Stimulated activated CD4-positive, alpha-beta T cell treated with anti-CD3 and anti-CD28 coated beads, Interleukin-1b, Interleukin-23, amount 100 ng/mL, for 1 hour (primary cell): ENCODE data around the gene STAM.
"Not testable (repeated sequence)": the region's sequence is repeated elsewhere in the genome, so short reads cannot be mapped to it uniquely, and the experiment has no call there.

ENCODE experiments used
- DNase-seq, 2 donors: peaks; one replicate each; pipeline ENCODE4 v3.0.0-alpha.2; 2020; ENCODE audit warnings: low read depth in 2 of 2

The STAM gene

GRCh38 chr10:17675638-17676037 lies 31.7 kb downstream of the STAM start:
- DNase-seq, result no peak

GRCh38 chr10:17676919-17677318 lies 33.0 kb downstream of the STAM start:
- DNase-seq, result no peak

- no peak for DNase-seq
Observed at GRCh38 chr10:17682236-17682946, 38.4 kb downstream of the STAM start.

DNA sequence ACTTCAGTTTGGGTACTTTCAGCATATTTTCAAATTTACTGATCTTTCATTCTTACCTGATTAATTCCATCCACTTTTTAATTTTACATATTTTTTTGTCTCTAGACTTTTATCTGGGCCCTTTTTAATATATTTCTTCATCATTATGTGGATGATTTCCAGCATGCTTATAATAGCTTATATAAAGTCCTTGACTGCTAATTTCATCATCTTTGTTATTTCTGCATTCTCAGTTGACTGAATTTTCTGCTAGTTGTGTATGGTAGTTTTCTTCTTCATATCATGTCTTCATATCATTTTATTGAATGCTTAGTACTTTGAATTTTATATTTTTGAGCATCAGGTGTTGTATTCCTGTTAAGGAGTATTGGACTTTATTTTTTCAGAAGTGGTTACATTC lies 39.6 kb downstream of the STAM start:
- DNase-seq, result no peak

- DNase-seq, result no peak
Observed at GRCh38 chr10:17684537-17684936, 40.6 kb downstream of the STAM start.

GRCh38 chr10:17685233-17685840 lies 41.4 kb downstream of the STAM start:
- no peak for DNase-seq

- DNase-seq, result no peak
Observed at GRCh38 chr10:17687117-17687831, 43.3 kb downstream of the STAM start.

GRCh38 chr10:17689137-17689536 lies 45.2 kb downstream of the STAM start:
- DNase-seq, result no peak

DNA sequence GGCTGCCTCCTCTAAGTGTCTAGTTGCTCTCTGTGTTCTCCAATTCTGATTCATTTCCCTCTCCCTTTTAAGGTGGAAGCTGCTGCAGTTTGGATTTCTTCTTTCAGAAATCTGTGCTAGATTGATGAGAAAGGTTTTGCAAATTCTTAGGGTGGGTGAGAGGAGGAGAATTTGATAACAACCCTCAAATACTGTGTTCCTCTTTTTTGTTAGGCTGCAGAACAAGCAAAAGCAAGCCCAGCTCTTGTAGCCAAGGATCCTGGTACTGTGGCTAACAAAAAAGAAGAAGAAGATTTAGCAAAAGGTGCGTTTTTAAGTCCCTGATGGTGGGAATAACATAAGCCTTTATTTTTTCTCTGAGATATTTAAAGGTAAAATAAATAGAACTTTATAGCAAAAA lies 49.1 kb downstream of the STAM start:
- DNase-seq, result no peak

- DNase-seq, result no peak
Observed at GRCh38 chr10:17698696-17699095, 54.7 kb downstream of the STAM start.

DNA sequence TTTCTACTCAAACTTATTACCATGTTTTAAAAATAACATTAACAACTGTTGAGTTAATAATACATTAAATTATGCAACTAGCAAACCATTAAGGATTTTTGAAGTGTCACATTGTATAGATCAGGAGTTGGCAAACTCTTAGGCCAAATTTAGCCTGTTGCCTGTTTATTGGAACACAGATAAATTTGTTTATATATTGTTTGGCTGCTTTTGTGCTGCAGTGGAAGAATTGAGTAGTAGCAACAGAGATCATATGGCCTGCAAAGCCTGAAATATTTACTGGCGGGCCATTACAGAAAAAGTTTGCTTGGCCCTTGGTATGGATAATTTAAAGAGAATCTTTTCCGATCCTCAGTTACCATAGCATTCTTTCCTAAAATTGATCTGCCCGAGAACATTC lies 57.4 kb downstream of the STAM start:
- DNase-seq, result no peak

DNA sequence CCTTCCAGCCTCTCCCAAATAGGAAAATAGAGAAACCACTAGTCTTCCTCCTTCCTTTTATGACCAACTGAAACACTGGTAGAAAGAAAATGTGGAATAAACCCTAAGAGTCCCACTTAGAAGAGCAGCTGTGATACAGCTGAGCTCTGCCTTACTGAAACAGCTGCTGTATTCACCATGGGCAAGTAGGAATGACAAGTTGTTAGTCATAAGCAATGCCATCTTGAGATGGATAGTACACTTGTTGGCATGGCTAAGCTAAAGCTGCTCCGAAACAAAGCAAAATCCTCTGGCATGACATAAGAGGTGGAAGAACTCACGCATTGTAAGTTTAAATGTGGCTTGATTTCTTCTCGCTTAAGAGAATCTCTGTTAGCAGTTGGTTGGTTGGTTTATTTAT lies 59.8 kb downstream of the STAM start:
- no peak for DNase-seq

DNA sequence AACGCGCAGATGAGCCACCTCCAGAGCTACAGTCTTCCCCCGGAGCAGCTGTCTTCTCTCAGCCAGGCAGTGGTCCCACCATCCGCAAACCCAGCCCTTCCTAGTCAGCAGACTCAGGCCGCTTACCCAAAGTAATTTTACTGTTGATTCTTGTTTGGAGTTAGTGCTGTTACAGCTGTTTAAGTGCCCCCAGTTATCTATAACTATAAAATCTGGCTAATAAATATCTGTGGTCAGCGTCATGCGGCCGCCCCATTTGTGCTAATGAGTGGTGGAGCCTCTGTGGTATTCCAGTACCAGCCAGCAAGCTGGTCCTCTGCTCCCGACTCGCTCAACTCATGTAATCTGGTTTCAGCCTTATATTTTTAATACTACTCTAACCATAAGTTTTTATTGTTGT lies 64.9 kb downstream of the STAM start:
- no peak for DNase-seq

DNA sequence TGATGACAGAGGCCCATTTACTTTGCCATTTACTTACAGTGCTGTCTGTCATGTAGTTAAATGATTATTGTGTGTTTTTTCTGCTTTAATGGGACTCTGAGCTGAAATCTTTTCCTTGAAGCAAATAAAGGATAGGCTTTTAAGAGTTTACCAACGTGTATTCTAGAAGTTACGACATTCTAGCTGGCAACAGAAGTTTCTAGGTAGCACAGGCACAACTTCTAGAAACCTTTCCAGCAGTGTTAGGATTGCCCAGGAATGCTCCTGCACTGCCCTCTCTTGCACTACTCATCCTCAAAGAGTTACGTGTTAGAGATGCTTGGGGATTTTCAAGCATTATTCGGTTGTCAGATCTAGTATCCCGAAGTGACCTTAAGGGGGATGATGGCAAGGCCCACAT lies 65.5 kb downstream of the STAM start:
- DNase-seq, result no peak

DNA sequence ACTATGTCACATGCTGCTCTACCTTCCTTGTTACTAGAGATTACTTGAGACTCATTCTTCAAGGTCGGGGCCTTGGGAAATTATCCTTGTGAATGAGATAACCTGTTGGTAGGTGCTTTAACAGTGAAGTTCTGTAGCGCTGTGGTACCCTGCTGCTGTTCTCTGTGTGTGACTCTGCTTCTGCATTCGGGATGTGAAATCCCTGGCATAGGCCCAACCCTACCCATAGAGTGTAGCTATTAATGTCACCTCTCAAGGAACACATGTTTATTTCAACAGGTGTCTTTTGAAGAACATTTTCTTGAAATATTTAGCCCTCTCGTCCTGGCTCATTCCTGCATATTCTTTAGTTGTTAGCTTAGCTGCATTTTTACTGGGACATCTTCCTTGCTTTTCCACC lies 66.2 kb downstream of the STAM start:
- no peak for DNase-seq

DNA sequence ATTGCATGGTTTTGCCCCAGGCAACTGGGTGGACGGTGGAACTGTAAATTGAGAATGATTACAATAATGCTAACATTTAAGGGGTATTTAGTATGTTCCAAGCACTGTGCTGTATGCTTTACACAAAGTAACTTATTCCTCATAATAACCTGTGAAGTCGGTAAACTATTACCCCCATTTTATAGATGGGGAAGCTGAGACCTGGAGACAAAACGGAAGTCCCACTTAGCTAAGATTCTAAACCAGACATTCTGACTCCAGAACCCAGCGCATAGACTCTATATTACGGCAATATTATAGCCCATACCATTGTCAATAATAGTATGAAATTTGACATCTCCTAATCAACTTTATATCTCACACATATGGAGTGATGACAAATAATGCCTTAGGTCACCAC lies 68.1 kb downstream of the STAM start:
- no peak for DNase-seq

GRCh38 chr10:17712717-17713471 lies 68.9 kb downstream of the STAM start:
- DNase-seq, result no peak

- DNase-seq, result no peak
Observed at GRCh38 chr10:17713758-17714157, 69.8 kb downstream of the STAM start.

- DNase-seq, result no peak
Observed at GRCh38 chr10:17716161-17716560, 72.2 kb downstream of the STAM start.

DNA sequence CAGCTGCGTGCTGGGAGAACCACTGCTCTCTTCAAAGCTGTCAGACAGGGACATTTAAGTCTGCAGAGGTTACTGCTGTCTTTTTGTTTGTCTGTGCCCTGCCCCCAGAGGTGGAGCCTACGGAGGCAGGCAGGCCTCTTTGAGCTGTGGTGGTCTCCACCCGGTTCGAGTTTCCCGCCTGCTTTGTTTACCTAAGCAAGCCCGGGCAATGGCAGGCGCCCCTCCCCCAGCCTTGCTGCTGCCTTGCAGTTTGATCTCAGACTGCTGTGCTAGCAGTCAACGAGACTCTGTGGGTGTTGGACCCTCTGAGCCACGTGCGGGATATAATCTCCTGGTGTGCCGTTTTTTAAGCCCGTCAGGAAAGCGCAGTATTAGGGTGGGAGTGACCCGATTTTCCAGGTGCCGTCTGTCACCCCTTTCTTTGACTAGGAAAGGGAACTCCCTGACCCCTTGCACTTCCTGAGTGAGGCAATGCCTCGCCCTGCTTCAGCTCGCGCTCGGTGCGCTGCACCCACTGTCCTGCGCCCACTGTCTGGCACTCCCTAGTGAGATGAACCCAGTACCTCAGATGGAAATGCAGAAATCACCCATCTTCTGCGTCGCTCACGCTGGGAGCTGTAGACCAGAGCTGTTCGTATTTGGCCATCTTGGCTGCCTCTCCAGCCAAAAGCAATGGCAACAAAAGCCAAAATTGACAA lies 78.5 kb downstream of the STAM start:
- not testable (repeated sequence) for DNase-seq

GRCh38 chr10:17725703-17726102 lies 81.8 kb downstream of the STAM start:
- DNase-seq, result no peak

DNA sequence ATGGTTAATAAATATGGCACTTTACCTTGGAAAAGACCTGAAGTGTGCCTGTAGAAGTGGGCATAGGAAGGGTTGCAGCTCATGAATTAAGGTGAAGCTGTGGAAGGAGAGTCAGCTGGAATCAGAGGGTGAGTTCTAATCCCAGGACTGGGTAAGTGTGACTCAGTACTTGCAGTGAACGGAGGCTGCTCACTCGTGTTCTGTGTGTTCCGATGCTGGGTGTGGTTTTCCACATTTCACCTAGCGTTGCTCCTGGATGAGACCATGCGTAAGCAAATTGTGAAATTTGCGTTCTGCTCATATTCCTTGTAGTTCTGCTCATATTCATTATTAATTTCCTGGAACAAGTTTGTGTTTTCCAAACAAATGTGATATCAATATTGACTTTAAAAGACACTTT lies 85.7 kb downstream of the STAM start:
- no peak for DNase-seq
